SIG-M5 treated with dmso at 0.1 percent for 504 hours (cell line): ENCODE measurements around the gene SPATA33.
A peak's percentile ranks its signal among the peaks of the same experiment; 100 is the strongest.
"Not testable (repeated sequence)": the region's sequence is repeated elsewhere in the genome, so short reads cannot be mapped to it uniquely, and the experiment has no call there.

Experiments
- DNase-seq: peaks from one replicate; lab custom pipeline; 2025; ENCODE audit not compliant: unreplicated experiment; lab: John Stamatoyannopoulos, UW

SPATA33 gene

GRCh38 chr16:89658221-89658879, 714 bp downstream of the SPATA33 start:
- DNase-seq, result no peak

GRCh38 chr16:89660146-89660545, 2.5 kb downstream of the SPATA33 start:
- DNase-seq, result no peak

GRCh38 chr16:89661215-89661614, 3.6 kb downstream of the SPATA33 start:
- no peak for DNase-seq

GRCh38 chr16:89664238-89664637, 6.6 kb downstream of the SPATA33 start:
- not testable (repeated sequence) for DNase-seq

- DNase-seq, result not testable (repeated sequence)
These were observed 9.4 kb downstream of the SPATA33 start for GRCh38 chr16:89667000-89667399.

GRCh38 chr16:89667633-89668032, 10.0 kb downstream of the SPATA33 start:
- DNase-seq, result no peak

- no peak for DNase-seq
These were observed 11.1 kb downstream of the SPATA33 start for GRCh38 chr16:89668790-89669158.

- no peak for DNase-seq
These were observed 12.1 kb downstream of the SPATA33 start for GRCh38 chr16:89669755-89670154.

GRCh38 chr16:89670496-89671431, 13.1 kb downstream of the SPATA33 start:
- DNase-seq, result peak; percentile 54

- not testable (repeated sequence) for DNase-seq
These were observed 13.9 kb downstream of the SPATA33 start for GRCh38 chr16:89671565-89671964.

GRCh38 chr16:89672177-89672941, 14.7 kb downstream of the SPATA33 start:
- no peak for DNase-seq

GRCh38 chr16:89678258-89678657, 20.6 kb downstream of the SPATA33 start:
- DNase-seq, result no peak

GRCh38 chr16:89685916-89686315, 28.3 kb downstream of the SPATA33 start:
- DNase-seq, result no peak

GRCh38 chr16:89686520-89687091, 29.0 kb downstream of the SPATA33 start, which contains the start of gene CDK10:
CDK10 (plus strand) TSS chr16:89686689; CDS start chr16:89686711, 22 bp downstream.
- peak; percentile 86 for DNase-seq

- DNase-seq, result no peak
These were observed 29.7 kb downstream of the SPATA33 start for GRCh38 chr16:89687092-89687940.

- DNase-seq, result no peak
These were observed 30.8 kb downstream of the SPATA33 start for GRCh38 chr16:89688395-89688794.

GRCh38 chr16:89689142-89689541, 31.5 kb downstream of the SPATA33 start:
- no peak for DNase-seq

- not testable (repeated sequence) for DNase-seq
These were observed 32.0 kb downstream of the SPATA33 start for GRCh38 chr16:89689621-89690020.

GRCh38 chr16:89690392-89690901, 32.8 kb downstream of the SPATA33 start:
- no peak for DNase-seq
